ENCODE results near the gene RPS10. TPM values are rescaled to one million over a fixed set of nuclear protein-coding genes. Genes with fewer than 3 reads are reported as not detected.

The RPS10 gene
- polyA plus RNA-seq, 6 donors from 2014 or later, result 1,403 to 2,423 (median 1,715) TPM

GRCh38 chr6:34369385-34369784 is 56.5 kb downstream of the RPS10 start:
- ATAC-seq (ENCODE audit: low read depth in 2 of 2) (no peak), DNase-seq (no peak)
- no peak overlapping the region for H3K27ac Mint-ChIP-seq
- no peak overlapping the region for H3K4me3 Mint-ChIP-seq
- H3K36me3 Mint-ChIP-seq, result peaks cover 7 to 9% of the 10 kb centered on the region in 2 donors
- no peaks in the 10 kb centered on the region for H3K27me3 Mint-ChIP-seq
- H3K4me1 Mint-ChIP-seq, result peaks cover 18 to 52% (median 24%) of the 10 kb centered on the region in 3 donors
- H3K9me3 Mint-ChIP-seq, result no peaks in the 10 kb centered on the region

Other genes with a start within 250 kb of the RPS10 start
- gene HMGA1, start 189.2 kb downstream of the RPS10 start, polyA plus RNA-seq (ENCODE audit: low read depth in 6 of 6), result 10 to 100 TPM; 17.2 to 38.1 (median 31.2) TPM
- gene SMIM29, start 177.1 kb downstream of the RPS10 start, polyA plus RNA-seq (ENCODE audit: low read depth in 6 of 6), result 100 to 1,000 TPM in 3 of 6 donors, 10 to 100 TPM in 3; 91.2 to 127 (median 99.0) TPM
- 10 to 100 TPM; 12.6 to 15.5 (median 14.0) TPM for gene NUDT3, start 33.4 kb downstream of the RPS10 start, polyA plus RNA-seq (ENCODE audit: low read depth in 6 of 6)
- not detected for gene PACSIN1, start 40.0 kb upstream of the RPS10 start, polyA plus RNA-seq (ENCODE audit: low read depth in 6 of 6)
- gene SPDEF, start 130.3 kb upstream of the RPS10 start, polyA plus RNA-seq (ENCODE audit: low read depth in 6 of 6), result not detected

All from naive B cell (primary cell).